HepG2 (cell line): ENCODE data around the gene PHF19. TPM values are rescaled to one million over a fixed set of nuclear protein-coding genes. Genes with fewer than 3 reads are reported as not detected.

Experiments used
- ATF1 ChIP-seq: IDR thresholded peaks from 2 replicates; pipeline ENCODE4 v1.6.1; 2016; ENCODE audit warnings: mild to moderate bottlenecking, control low read depth
- CBFB ChIP-seq: sonication (generic); formaldehyde crosslinking; IDR thresholded peaks from 2 replicates; pipeline ENCODE4 v1.4.0; 2020; ENCODE audit warnings: missing genetic modification reagents
- CC2D1A ChIP-seq: sonication (generic); formaldehyde crosslinking; IDR thresholded peaks from 2 replicates; pipeline ENCODE4 v1.8.1; 2023; ENCODE audit warnings: mild to moderate bottlenecking, missing genetic modification reagents
- GLI4 ChIP-seq: sonication (generic); formaldehyde crosslinking; IDR thresholded peaks from 2 replicates; pipeline ENCODE4 v1.5.1; 2020; ENCODE audit warnings: missing genetic modification reagents, mild to moderate bottlenecking, moderate library complexity, borderline replicate concordance
- HOXA5 ChIP-seq: sonication (generic); formaldehyde crosslinking; IDR thresholded peaks from 2 replicates; pipeline ENCODE4 v1.4.0; 2020; ENCODE audit warnings: missing genetic modification reagents
- JARID2 ChIP-seq: sonication (generic); formaldehyde crosslinking; IDR thresholded peaks from 2 replicates; pipeline ENCODE4 v1.8.1; 2023; ENCODE audit warnings: missing genetic modification reagents, inconsistent platforms; ENCODE audit not compliant: insufficient replicate concordance
- KDM5B ChIP-seq: sonication (generic); formaldehyde crosslinking; IDR thresholded peaks from 2 replicates; pipeline ENCODE4 v1.4.0; 2020; ENCODE audit warnings: missing genetic modification reagents, mild to moderate bottlenecking, borderline replicate concordance
- NR2F2 ChIP-seq: IDR thresholded peaks from 2 replicates; pipeline ENCODE4 v1.6.1; 2012; ENCODE audit warnings: low read depth, inconsistent platforms, borderline replicate concordance
- PHF5A ChIP-seq: IDR thresholded peaks from one replicate; pipeline ENCODE4 v1.6.1; 2018; ENCODE audit warnings: low read depth, missing genetic modification reagents; ENCODE audit not compliant: unreplicated experiment
- POGZ ChIP-seq: sonication (generic); formaldehyde crosslinking; IDR thresholded peaks from 2 replicates; pipeline ENCODE4 v1.4.0; 2020; ENCODE audit warnings: mild to moderate bottlenecking, missing genetic modification reagents
- ZBTB1 ChIP-seq: sonication (generic); formaldehyde crosslinking; IDR thresholded peaks from 2 replicates; pipeline ENCODE4 v1.4.0; 2020; ENCODE audit warnings: missing genetic modification reagents, borderline replicate concordance
- ZC3H13 ChIP-seq: sonication (generic); formaldehyde crosslinking; IDR thresholded peaks from 2 replicates; pipeline ENCODE4 v1.8.1; 2023; ENCODE audit warnings: mild to moderate bottlenecking, missing genetic modification reagents, moderate library complexity
- ZNF782 ChIP-seq: sonication (generic); formaldehyde crosslinking; IDR thresholded peaks from 2 replicates; pipeline ENCODE4 v1.4.0; 2020; ENCODE audit warnings: missing genetic modification reagents, mild to moderate bottlenecking, borderline replicate concordance
- ZNF879 ChIP-seq: sonication (generic); formaldehyde crosslinking; IDR thresholded peaks from 2 replicates; pipeline ENCODE4 v1.8.1; 2023; ENCODE audit warnings: missing genetic modification reagents
- polyA plus RNA-seq, 8 experiments: library from polyadenylated mRNA; depleted of rRNA in 3 of 8; stranded (reverse) in 7 of 8; unstranded in 1 of 8; fragments of >200 nt; fragmentation: Illumina TruSeq in 4 of 8; extraction: Trizol in 4 of 8; gene quantifications; 2 replicates each; pipeline versions ENCODE4 v1.2.1 to v1.2.3, GENCODE V29; 2011 to 2016; ENCODE audit warnings: low read depth in 4 of 8, missing spikeins in 1 of 8, mixed read lengths in 1 of 8; ENCODE audit not compliant: insufficient read depth in 1 of 8
- total RNA-seq, 5 experiments: library from RNA; depleted of rRNA; stranded (reverse); fragments of >200 nt; fragmentation: Illumina TruSeq; extraction: Trizol; gene quantifications; 2 replicates each; pipeline ENCODE4 v1.2.3, GENCODE V29; 2016; ENCODE audit warnings: low read depth in 1 of 5
- TF ChIP-seq, protein P1 (sequence below): sonication (generic); formaldehyde crosslinking; IDR thresholded peaks from 2 replicates; pipeline ENCODE4 v1.5.1; 2020; ENCODE audit warnings: mild to moderate bottlenecking, missing genetic modification reagents, moderate library complexity
- TF ChIP-seq, protein P2 (sequence below): sonication (generic); formaldehyde crosslinking; IDR thresholded peaks from 2 replicates; pipeline ENCODE4 v1.5.0; 2020; ENCODE audit warnings: missing genetic modification reagents
- TF ChIP-seq, protein P3 (sequence below): sonication (generic); formaldehyde crosslinking; IDR thresholded peaks from 2 replicates; pipeline ENCODE4 v1.9.0; 2022; ENCODE audit warnings: low read depth, missing genetic modification reagents
- TF ChIP-seq, protein P4 (sequence below): sonication (generic); formaldehyde crosslinking; IDR thresholded peaks from 2 replicates; pipeline ENCODE4 v1.5.1; 2020; ENCODE audit warnings: missing genetic modification reagents, mild to moderate bottlenecking, borderline replicate concordance

PHF19 gene
- total and polyA plus RNA-seq, 2 of the 13 experiments (the other 11 are each of a cell fraction or from before 2014, with no cell fraction given): 29.7 to 41.3 TPM

DNA sequence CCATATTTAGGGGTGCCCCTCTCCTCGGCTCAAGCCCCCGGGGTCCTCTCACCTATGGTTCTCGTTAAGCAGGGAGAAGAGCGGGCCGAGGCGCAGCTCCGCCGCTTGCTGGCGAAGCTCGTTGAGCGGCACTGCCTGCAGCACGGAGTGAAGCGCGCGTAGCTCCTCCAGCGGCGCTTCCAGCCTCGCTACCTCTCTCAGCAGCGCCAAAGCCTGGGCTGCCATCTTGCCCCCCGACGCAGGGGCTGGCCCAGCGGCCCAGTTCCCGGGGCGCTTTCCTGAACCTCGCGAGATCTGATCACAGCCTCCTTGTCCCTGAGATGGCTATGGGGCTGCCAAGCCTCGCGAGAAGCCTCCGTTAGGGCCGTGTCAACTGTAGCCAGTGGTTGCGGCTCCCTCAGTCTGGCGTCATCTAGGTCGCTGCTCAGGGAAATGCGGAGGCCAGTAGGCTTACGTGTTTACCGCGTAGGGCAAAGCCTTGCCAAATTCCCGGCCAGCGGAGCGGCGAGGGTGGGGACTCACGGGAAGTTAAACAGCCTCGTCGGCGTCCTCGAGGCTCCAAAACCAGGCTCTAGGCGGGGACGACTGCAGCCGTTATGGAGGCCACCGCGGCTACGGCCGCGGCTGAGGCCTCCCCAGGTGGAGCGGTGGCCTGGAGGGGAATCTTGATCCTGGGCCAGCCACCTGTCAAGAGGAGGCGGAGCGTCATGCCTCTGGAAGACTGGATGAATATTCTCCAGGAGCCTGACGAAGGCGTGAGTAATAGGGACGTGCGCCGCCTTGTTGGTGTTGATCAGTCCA is 34.1 kb downstream of the PHF19 start, which contains the start of gene PSMD5 (continued):
- TF ChIP-seq, protein P1, sequence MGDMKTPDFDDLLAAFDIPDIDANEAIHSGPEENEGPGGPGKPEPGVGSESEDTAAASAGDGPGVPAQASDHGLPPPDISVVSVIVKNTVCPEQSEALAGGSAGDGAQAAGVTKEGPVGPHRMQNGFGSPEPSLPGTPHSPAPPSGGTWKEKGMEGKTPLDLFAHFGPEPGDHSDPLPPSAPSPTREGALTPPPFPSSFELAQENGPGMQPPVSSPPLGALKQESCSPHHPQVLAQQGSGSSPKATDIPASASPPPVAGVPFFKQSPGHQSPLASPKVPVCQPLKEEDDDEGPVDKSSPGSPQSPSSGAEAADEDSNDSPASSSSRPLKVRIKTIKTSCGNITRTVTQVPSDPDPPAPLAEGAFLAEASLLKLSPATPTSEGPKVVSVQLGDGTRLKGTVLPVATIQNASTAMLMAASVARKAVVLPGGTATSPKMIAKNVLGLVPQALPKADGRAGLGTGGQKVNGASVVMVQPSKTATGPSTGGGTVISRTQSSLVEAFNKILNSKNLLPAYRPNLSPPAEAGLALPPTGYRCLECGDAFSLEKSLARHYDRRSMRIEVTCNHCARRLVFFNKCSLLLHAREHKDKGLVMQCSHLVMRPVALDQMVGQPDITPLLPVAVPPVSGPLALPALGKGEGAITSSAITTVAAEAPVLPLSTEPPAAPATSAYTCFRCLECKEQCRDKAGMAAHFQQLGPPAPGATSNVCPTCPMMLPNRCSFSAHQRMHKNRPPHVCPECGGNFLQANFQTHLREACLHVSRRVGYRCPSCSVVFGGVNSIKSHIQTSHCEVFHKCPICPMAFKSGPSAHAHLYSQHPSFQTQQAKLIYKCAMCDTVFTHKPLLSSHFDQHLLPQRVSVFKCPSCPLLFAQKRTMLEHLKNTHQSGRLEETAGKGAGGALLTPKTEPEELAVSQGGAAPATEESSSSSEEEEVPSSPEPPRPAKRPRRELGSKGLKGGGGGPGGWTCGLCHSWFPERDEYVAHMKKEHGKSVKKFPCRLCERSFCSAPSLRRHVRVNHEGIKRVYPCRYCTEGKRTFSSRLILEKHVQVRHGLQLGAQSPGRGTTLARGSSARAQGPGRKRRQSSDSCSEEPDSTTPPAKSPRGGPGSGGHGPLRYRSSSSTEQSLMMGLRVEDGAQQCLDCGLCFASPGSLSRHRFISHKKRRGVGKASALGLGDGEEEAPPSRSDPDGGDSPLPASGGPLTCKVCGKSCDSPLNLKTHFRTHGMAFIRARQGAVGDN (CRISPR knock-in tag): peak; percentile 97
- TF ChIP-seq HOXA5 (CRISPR knock-in tag) (peak; percentile 62; the same call in 1 of the 2 replicates), POGZ (CRISPR knock-in tag) (peak; percentile 93), KDM5B (CRISPR knock-in tag) (peak; percentile 96), ATF1 (CRISPR knock-in tag) (peak; percentile 62), NR2F2 (no peak), PHF5A (CRISPR knock-in tag) (no peak), CC2D1A (CRISPR knock-in tag) (no peak), ZBTB1 (CRISPR knock-in tag) (no peak), CBFB (CRISPR knock-in tag) (no peak; the same call in 1 of the 2 replicates), ZNF879 (CRISPR knock-in tag) (no peak), ZC3H13 (peak; percentile 75), GLI4 (CRISPR knock-in tag) (peak; percentile 50; the same call in 1 of the 2 replicates), ZNF782 (CRISPR knock-in tag) (peak; percentile 52; the same call in 1 of the 2 replicates), JARID2 (CRISPR knock-in tag) (no peak)
- TF ChIP-seq, protein P2, sequence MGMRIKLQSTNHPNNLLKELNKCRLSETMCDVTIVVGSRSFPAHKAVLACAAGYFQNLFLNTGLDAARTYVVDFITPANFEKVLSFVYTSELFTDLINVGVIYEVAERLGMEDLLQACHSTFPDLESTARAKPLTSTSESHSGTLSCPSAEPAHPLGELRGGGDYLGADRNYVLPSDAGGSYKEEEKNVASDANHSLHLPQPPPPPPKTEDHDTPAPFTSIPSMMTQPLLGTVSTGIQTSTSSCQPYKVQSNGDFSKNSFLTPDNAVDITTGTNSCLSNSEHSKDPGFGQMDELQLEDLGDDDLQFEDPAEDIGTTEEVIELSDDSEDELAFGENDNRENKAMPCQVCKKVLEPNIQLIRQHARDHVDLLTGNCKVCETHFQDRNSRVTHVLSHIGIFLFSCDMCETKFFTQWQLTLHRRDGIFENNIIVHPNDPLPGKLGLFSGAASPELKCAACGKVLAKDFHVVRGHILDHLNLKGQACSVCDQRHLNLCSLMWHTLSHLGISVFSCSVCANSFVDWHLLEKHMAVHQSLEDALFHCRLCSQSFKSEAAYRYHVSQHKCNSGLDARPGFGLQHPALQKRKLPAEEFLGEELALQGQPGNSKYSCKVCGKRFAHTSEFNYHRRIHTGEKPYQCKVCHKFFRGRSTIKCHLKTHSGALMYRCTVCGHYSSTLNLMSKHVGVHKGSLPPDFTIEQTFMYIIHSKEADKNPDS (CRISPR knock-in tag): no peak
- TF ChIP-seq, protein P3, sequence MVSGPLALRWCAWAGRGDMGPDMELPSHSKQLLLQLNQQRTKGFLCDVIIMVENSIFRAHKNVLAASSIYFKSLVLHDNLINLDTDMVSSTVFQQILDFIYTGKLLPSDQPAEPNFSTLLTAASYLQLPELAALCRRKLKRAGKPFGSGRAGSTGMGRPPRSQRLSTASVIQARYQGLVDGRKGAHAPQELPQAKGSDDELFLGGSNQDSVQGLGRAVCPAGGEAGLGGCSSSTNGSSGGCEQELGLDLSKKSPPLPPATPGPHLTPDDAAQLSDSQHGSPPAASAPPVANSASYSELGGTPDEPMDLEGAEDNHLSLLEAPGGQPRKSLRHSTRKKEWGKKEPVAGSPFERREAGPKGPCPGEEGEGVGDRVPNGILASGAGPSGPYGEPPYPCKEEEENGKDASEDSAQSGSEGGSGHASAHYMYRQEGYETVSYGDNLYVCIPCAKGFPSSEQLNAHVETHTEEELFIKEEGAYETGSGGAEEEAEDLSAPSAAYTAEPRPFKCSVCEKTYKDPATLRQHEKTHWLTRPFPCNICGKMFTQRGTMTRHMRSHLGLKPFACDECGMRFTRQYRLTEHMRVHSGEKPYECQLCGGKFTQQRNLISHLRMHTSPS (CRISPR knock-in tag): 0 out of 2 replicates have a peak, but pooled peaks have one; percentile 14
- TF ChIP-seq, protein P4, sequence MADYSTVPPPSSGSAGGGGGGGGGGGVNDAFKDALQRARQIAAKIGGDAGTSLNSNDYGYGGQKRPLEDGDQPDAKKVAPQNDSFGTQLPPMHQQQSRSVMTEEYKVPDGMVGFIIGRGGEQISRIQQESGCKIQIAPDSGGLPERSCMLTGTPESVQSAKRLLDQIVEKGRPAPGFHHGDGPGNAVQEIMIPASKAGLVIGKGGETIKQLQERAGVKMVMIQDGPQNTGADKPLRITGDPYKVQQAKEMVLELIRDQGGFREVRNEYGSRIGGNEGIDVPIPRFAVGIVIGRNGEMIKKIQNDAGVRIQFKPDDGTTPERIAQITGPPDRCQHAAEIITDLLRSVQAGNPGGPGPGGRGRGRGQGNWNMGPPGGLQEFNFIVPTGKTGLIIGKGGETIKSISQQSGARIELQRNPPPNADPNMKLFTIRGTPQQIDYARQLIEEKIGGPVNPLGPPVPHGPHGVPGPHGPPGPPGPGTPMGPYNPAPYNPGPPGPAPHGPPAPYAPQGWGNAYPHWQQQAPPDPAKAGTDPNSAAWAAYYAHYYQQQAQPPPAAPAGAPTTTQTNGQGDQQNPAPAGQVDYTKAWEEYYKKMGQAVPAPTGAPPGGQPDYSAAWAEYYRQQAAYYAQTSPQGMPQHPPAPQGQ (CRISPR knock-in tag): no peak
